Measurements from ENCODE around the gene BUB1B.

The BUB1B gene

DNA sequence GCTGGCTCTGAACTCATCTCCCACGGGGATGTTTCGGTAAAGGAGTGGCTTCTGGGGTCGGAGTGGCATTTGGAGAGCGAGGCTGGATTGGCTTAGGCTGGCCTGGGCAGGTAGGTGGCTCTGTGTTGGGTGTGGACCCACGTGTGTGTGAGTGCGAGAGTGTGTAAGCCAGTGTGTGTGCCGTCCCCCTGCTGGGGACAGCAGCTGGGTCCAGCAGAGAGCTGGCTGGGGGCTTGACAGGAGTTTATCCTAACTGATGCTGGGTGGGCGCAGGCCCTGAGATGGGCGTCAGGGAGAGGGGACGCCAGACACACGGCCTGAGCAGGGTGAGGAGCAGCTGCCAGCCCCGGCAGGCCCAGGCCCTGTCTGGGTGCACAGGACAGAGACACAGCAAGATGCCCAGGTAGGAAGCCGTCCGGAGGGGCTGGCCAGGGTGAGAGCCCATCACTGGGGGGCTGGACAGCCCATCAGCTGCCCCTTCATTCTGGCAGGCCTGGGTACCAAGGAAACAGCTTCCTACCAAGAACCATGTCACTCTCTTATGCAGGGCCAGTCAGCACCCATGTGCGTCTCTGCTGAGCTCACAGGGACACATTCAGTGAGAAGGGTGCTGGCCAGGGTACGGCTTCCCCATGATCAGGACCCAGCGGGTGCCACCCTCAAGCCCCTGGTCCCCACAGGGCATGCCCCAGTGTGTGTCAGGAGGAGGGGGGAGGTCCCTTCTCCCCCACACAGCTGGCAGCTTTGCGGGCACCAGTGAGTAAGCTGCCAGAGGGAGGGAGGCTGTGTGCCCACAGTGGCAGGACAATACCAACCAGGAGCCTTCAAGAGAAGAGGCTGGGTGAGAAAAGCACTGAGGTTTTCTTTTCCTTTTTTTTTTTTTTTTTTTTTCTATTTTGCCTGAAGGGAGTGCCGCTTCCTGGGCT, 79.1 kb downstream of the BUB1B start:
- ATAC-seq (ENCODE audit: insufficient read depth, low read depth) (no peak), DNase-seq (no peak)
- Histone ChIP-seq H3K79me2 (ENCODE audit: insufficient read depth, low read length) (no peaks in the 10 kb centered on the region), H3K4me1 (ENCODE audit: insufficient read depth, low read length) (no peaks in the 10 kb centered on the region), H3K36me3 (ENCODE audit: insufficient read depth, low read length) (no peaks in the 10 kb centered on the region), H3K4me2 (ENCODE audit: insufficient read depth, low read length) (no peak overlapping the region), H2AFZ (ENCODE audit: low read depth, low read length) (no peak overlapping the region), H3K9ac (ENCODE audit: low read depth, low read length) (no peak overlapping the region), H3K9me3 (ENCODE audit: insufficient read depth, low read length, severe bottlenecking) (no peaks in the 10 kb centered on the region), H3K27ac (ENCODE audit: low read length) (no peak overlapping the region), H4K20me1 (ENCODE audit: insufficient read depth, low read length) (no peaks in the 10 kb centered on the region), H3K4me3 (ENCODE audit: low read depth in 1 of 2, low read length in 2 of 2) (no peak overlapping the region), H3K27me3 (ENCODE audit: insufficient read depth, low read length, poor library complexity) (no peaks in the 10 kb centered on the region)
- TF ChIP-seq, protein P1, sequence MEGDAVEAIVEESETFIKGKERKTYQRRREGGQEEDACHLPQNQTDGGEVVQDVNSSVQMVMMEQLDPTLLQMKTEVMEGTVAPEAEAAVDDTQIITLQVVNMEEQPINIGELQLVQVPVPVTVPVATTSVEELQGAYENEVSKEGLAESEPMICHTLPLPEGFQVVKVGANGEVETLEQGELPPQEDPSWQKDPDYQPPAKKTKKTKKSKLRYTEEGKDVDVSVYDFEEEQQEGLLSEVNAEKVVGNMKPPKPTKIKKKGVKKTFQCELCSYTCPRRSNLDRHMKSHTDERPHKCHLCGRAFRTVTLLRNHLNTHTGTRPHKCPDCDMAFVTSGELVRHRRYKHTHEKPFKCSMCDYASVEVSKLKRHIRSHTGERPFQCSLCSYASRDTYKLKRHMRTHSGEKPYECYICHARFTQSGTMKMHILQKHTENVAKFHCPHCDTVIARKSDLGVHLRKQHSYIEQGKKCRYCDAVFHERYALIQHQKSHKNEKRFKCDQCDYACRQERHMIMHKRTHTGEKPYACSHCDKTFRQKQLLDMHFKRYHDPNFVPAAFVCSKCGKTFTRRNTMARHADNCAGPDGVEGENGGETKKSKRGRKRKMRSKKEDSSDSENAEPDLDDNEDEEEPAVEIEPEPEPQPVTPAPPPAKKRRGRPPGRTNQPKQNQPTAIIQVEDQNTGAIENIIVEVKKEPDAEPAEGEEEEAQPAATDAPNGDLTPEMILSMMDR (IDR thresholded peaks at IDR 0.05; ENCODE audit: borderline replicate concordance, extremely low read depth, low read length, poor library complexity, severe bottlenecking): no peak
- no peak for TF ChIP-seq EZH2 (IDR thresholded peaks at IDR 0.05; ENCODE audit: borderline replicate concordance, low read depth, low read length, severe bottlenecking)

DNA sequence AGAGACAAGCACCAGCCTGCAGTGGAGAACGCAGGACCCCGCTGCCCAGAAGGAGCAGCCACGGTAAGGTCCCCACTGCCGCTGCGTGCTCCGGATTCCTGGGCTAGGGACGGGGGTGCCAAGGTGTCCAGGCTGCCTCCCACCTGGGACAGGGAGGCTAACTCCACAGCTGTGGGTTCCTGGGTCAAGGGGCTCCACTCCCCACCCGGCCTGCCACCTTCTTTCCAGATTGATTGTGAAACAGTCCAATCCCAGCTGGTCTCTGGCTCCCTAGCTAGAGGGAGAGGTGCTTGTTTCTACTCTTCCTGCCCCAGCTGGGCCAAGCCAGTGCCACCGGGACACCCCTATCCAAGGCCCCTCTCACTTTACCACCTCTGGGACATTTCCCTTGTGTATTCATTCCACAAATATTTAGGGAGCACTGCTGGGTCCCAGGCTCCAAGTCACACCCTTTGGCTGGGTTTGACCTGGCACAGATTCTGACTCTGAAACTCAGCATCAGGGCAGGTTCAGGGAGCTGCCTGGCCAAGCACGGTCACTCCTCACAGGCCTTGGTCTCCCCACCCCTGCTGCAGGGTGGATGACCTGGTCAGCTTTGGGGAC, 79.9 kb downstream of the BUB1B start:
- no peaks in the 10 kb centered on the region for H3K4me1 ChIP-seq (ENCODE audit: insufficient read depth, low read length)
- no peaks in the 10 kb centered on the region for H4K20me1 ChIP-seq (ENCODE audit: insufficient read depth, low read length)
- no peak overlapping the region for H2AFZ ChIP-seq (ENCODE audit: low read depth, low read length)
- no peak for ATAC-seq (ENCODE audit: insufficient read depth, low read depth)
- no peak for TF ChIP-seq EZH2 (IDR thresholded peaks at IDR 0.05; ENCODE audit: borderline replicate concordance, low read depth, low read length, severe bottlenecking)
- TF ChIP-seq, protein P1 (IDR thresholded peaks at IDR 0.05; ENCODE audit: borderline replicate concordance, extremely low read depth, low read length, poor library complexity, severe bottlenecking): no peak
- no peak overlapping the region for H3K9ac ChIP-seq (ENCODE audit: low read depth, low read length)
- no peak for DNase-seq
- no peaks in the 10 kb centered on the region for H3K36me3 ChIP-seq (ENCODE audit: insufficient read depth, low read length)
- no peak overlapping the region for H3K4me3 ChIP-seq (ENCODE audit: low read depth in 1 of 2, low read length in 2 of 2)
- no peaks in the 10 kb centered on the region for H3K27me3 ChIP-seq (ENCODE audit: insufficient read depth, low read length, poor library complexity)
- H3K4me2 ChIP-seq (ENCODE audit: insufficient read depth, low read length): no peak overlapping the region
- H3K9me3 ChIP-seq (ENCODE audit: insufficient read depth, low read length, severe bottlenecking): no peaks in the 10 kb centered on the region
- H3K79me2 ChIP-seq (ENCODE audit: insufficient read depth, low read length): no peaks in the 10 kb centered on the region
- no peak overlapping the region for H3K27ac ChIP-seq (ENCODE audit: low read length)

DNA sequence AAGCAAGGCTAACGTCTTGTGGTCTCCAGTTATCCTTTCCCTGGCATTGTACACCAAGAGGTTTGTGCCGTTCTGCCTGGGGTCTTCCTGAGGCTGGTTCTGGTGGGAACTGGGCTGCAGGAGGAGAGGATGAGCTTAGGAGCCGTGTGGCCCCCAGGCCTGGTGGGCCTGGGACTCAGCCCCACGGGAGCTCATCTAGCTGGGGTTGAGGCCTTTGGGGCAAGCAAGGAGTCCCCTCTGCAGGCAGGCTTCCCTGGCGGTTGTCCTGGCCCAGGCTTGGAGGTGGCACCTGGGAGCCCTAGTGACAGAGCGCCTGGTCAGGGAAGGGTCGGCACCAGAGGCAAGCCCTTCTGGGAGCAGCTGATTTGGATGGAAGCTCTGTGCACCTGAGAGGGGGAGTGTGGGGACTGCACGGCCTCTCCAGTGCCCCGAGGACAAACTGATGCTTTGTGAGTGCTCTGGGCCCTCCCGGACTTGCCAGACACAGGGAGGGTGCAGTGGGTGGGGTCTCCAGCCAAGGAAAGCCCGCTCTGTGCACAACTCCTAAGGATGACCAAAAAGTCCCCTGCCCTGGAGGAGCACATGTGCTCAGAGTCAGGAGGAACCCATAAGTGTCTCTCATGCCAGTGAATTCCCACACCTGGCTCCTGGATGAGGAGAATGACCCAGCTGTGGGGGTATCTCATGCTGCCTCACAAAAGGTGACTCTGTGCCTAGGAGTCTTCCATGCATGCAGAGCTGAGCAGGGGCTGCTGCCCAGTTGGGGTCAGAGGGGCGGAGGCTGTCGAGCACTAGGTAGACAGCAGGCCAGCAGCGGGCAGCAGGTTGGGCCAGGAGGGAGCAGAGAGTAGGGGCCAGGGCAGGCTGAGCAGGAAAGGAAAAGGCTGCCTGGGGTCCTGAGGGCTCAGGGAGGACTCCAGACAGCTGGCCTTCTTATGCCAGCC, 80.7 kb downstream of the BUB1B start:
- Histone ChIP-seq H3K9ac (ENCODE audit: low read depth, low read length) (no peak overlapping the region), H3K27ac (ENCODE audit: low read length) (no peak overlapping the region), H3K27me3 (ENCODE audit: insufficient read depth, low read length, poor library complexity) (no peaks in the 10 kb centered on the region), H3K4me3 (ENCODE audit: low read depth in 1 of 2, low read length in 2 of 2) (no peak overlapping the region), H4K20me1 (ENCODE audit: insufficient read depth, low read length) (no peaks in the 10 kb centered on the region), H3K4me2 (ENCODE audit: insufficient read depth, low read length) (no peak overlapping the region), H3K79me2 (ENCODE audit: insufficient read depth, low read length) (no peaks in the 10 kb centered on the region), H3K36me3 (ENCODE audit: insufficient read depth, low read length) (no peaks in the 10 kb centered on the region), H3K4me1 (ENCODE audit: insufficient read depth, low read length) (no peaks in the 10 kb centered on the region), H2AFZ (ENCODE audit: low read depth, low read length) (no peak overlapping the region), H3K9me3 (ENCODE audit: insufficient read depth, low read length, severe bottlenecking) (no peaks in the 10 kb centered on the region)
- DNase-seq (no peak), ATAC-seq (ENCODE audit: insufficient read depth, low read depth) (no peak)
- TF ChIP-seq EZH2 (IDR thresholded peaks at IDR 0.05; ENCODE audit: borderline replicate concordance, low read depth, low read length, severe bottlenecking): no peak
- TF ChIP-seq, protein P1 (IDR thresholded peaks at IDR 0.05; ENCODE audit: borderline replicate concordance, extremely low read depth, low read length, poor library complexity, severe bottlenecking): no peak
